A549 (cell line): ENCODE measurements around the gene FLYWCH1.

Source experiments
- EP300 ChIP-seq, 2 experiments: fragments of >200 bp; sonication (Bioruptor Twin); formaldehyde crosslinking; IDR thresholded peaks; 2 replicates in 1 of 2; 3 replicates in 1 of 2; pipeline ENCODE4 v1.6.1; 2016 to 2017
- HDAC2 ChIP-seq: fragments of 200-600 bp; sonication (generic); IDR thresholded peaks from 2 replicates; pipeline ENCODE4 v1.6.1; 2016
- NPAS2 ChIP-seq: fragments of 250-450 bp; sonication (Bioruptor Pico); IDR thresholded peaks from 2 replicates; pipeline ENCODE4 v1.8.0; 2022; ENCODE audit warnings: mild to moderate bottlenecking, moderate library complexity, borderline replicate concordance
- TF ChIP-seq, protein P1 (sequence below): fragments of >200 bp; sonication (Bioruptor Twin); formaldehyde crosslinking; IDR thresholded peaks from 3 replicates; pipeline ENCODE4 v1.5.1; 2016

DNA sequence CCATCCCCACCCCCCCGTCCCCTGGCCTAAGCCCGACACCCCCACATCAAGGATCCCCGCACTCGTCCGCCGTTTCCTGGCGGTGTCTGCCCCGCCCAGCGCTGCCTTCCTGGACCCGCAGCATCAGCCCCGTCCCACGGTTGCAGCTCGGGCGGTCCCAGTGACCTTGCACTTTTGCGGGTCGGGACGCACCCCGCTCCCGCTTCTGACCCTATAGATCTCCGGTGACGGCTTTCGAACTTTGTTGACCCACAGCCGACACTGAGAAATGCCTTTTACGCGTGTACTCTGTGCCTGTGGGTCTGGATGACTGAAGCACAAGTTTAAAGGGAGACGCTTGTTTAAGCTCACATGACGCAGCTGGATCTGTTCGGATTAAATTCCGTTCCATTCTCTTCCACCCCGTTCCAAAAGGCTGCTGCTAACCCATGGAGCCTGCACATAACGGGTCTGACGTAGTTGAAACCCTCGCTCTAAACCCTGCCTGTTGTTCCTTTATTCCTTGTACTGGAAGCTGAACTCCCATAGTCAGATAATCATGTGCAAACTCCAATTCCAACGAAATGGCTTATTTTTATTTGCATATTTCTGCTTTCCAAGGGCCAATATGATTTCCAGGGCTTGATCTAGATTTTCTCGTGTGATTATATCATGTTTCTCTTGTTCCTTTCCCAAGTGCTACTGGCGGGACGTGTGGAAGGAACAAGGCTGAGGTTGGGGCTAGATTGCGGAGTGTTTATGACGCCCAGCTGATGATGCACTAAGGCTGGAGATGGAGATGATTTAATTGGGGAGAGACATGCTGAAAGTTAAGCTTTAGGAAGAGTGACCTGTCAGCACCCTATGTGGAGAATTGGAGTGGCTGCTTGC lies 834 bp downstream of the FLYWCH1 start:
- TF ChIP-seq, protein P1, sequence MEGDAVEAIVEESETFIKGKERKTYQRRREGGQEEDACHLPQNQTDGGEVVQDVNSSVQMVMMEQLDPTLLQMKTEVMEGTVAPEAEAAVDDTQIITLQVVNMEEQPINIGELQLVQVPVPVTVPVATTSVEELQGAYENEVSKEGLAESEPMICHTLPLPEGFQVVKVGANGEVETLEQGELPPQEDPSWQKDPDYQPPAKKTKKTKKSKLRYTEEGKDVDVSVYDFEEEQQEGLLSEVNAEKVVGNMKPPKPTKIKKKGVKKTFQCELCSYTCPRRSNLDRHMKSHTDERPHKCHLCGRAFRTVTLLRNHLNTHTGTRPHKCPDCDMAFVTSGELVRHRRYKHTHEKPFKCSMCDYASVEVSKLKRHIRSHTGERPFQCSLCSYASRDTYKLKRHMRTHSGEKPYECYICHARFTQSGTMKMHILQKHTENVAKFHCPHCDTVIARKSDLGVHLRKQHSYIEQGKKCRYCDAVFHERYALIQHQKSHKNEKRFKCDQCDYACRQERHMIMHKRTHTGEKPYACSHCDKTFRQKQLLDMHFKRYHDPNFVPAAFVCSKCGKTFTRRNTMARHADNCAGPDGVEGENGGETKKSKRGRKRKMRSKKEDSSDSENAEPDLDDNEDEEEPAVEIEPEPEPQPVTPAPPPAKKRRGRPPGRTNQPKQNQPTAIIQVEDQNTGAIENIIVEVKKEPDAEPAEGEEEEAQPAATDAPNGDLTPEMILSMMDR: no peak
- TF ChIP-seq HDAC2: no peak
- TF ChIP-seq EP300 (IDR thresholded peaks at IDR 0.05): no peak
- TF ChIP-seq NPAS2 (CRISPR knock-in tag): no peak
